Breast epithelium (tissue), 3 donors: Measurements from ENCODE around the gene HSPG2.

Experiments used
- POLR2A ChIP-seq: fragments of 450-650 bp; IDR thresholded peaks from one replicate; pipeline ENCODE4 v1.6.1; 2016; ENCODE audit warnings: antibody characterized with exemption, mild to moderate bottlenecking, moderate library complexity
- POLR2AphosphoS5 ChIP-seq, 3 donors: sonication (generic); formaldehyde crosslinking; IDR thresholded peaks; one replicate each; pipeline ENCODE4 v1.6.1; 2017; ENCODE audit warnings: antibody characterized with exemption in 3 of 3
- TF ChIP-seq, protein P1 (sequence below), 3 donors: fragments of 450-650 bp; IDR thresholded peaks; one replicate each; pipeline ENCODE4 v1.5.1; 2016 to 2017; ENCODE audit warnings: antibody characterized with exemption in 3 of 3, mild to moderate bottlenecking in 3 of 3, moderate library complexity in 3 of 3

DNA sequence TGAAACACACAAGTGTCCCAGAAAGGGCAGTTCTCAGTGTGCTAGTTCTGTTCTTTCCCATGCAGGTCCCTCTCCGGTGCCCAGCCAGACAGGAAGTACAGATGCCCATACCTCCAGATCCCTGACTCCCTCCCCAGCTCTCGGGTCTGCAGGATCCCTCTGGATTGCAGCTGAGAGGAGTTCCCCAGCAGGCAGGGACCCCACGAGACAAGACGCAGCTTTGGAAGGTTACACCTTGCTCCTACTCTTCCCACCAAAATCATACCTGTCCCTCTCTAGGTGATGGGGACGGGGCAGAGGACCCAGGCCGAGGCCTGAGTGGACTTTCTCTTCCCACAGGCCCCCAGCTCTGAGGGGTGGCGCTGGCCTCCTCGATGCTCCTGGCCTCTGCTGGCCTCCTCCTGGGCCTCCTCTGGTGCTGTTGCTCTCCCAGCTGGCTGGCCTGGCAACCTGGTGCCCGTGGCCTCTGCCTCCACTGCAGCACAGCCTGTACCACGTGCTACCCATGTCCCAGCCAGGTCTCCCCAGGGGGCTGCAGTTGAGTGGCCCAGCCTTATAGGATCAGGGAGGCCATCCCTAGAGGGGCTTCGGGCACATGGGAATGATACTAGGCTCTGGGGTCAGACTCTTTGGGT, 115.6 kb downstream of the HSPG2 start:
- TF ChIP-seq, protein P1, sequence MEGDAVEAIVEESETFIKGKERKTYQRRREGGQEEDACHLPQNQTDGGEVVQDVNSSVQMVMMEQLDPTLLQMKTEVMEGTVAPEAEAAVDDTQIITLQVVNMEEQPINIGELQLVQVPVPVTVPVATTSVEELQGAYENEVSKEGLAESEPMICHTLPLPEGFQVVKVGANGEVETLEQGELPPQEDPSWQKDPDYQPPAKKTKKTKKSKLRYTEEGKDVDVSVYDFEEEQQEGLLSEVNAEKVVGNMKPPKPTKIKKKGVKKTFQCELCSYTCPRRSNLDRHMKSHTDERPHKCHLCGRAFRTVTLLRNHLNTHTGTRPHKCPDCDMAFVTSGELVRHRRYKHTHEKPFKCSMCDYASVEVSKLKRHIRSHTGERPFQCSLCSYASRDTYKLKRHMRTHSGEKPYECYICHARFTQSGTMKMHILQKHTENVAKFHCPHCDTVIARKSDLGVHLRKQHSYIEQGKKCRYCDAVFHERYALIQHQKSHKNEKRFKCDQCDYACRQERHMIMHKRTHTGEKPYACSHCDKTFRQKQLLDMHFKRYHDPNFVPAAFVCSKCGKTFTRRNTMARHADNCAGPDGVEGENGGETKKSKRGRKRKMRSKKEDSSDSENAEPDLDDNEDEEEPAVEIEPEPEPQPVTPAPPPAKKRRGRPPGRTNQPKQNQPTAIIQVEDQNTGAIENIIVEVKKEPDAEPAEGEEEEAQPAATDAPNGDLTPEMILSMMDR (IDR thresholded peaks at IDR 0.05) = no peak
- TF ChIP-seq POLR2AphosphoS5 (IDR thresholded peaks at IDR 0.05) = no peak
- TF ChIP-seq POLR2A = no peak
